GDM1 (cell line): Measurements from ENCODE around the gene RPTOR.
"Not testable (repeated sequence)": the region's sequence is repeated elsewhere in the genome, so short reads cannot be mapped to it uniquely, and the experiment has no call there.

Experiments used
- DNase-seq: peaks from one replicate; lab custom pipeline; 2025; lab: John Stamatoyannopoulos, UW

Gene RPTOR

GRCh38 chr17:80861418-80861815 is 316.8 kb downstream of the RPTOR start:
- DNase-seq, result no peak

- DNase-seq, result no peak
These were observed 317.3 kb downstream of the RPTOR start for GRCh38 chr17:80861892-80862291.

GRCh38 chr17:80862481-80862961 is 317.9 kb downstream of the RPTOR start:
- DNase-seq, result no peak

- no peak for DNase-seq
These were observed 318.3 kb downstream of the RPTOR start for GRCh38 chr17:80862978-80863377.

- DNase-seq, result no peak
These were observed 319.0 kb downstream of the RPTOR start for GRCh38 chr17:80863626-80864025.

- DNase-seq, result no peak
These were observed 320.1 kb downstream of the RPTOR start for GRCh38 chr17:80864751-80865150.

- DNase-seq, result peak; percentile 36
These were observed 321.6 kb downstream of the RPTOR start for GRCh38 chr17:80866050-80866793.

GRCh38 chr17:80868022-80868609 is 323.5 kb downstream of the RPTOR start:
- DNase-seq, result no peak

- DNase-seq, result no peak
These were observed 325.0 kb downstream of the RPTOR start for GRCh38 chr17:80869481-80870145.

- peak; percentile 45 for DNase-seq
These were observed 325.8 kb downstream of the RPTOR start for GRCh38 chr17:80870401-80870800.

- peak; percentile 44 for DNase-seq
These were observed 326.7 kb downstream of the RPTOR start for GRCh38 chr17:80871341-80871740.

- no peak for DNase-seq
These were observed 327.4 kb downstream of the RPTOR start for GRCh38 chr17:80872001-80872500.

GRCh38 chr17:80872501-80873306 is 328.1 kb downstream of the RPTOR start:
- no peak for DNase-seq

- DNase-seq, result no peak
These were observed 328.8 kb downstream of the RPTOR start for GRCh38 chr17:80873307-80873951.

GRCh38 chr17:80874866-80875445 is 330.3 kb downstream of the RPTOR start:
- DNase-seq, result no peak

GRCh38 chr17:80875480-80875995 is 330.9 kb downstream of the RPTOR start:
- DNase-seq, result not testable (repeated sequence)

- not testable (repeated sequence) for DNase-seq
These were observed 331.9 kb downstream of the RPTOR start for GRCh38 chr17:80876456-80876949.

GRCh38 chr17:80876950-80877728 is 332.5 kb downstream of the RPTOR start:
- no peak for DNase-seq

GRCh38 chr17:80877729-80878303 is 333.2 kb downstream of the RPTOR start:
- no peak for DNase-seq
